ENCODE measurements around the gene MICAL2.

MICAL2 gene

GRCh38 chr11:12076840-12077534, 33.4 kb upstream of the MICAL2 start:
- DNase-seq = peak; percentile 17

- DNase-seq = no peak
Observed at GRCh38 chr11:12077535-12078280, 32.7 kb upstream of the MICAL2 start.

GRCh38 chr11:12079726-12080556, 30.4 kb upstream of the MICAL2 start:
- no peak for DNase-seq

- no peak for DNase-seq
Observed at GRCh38 chr11:12083380-12083779, 27.0 kb upstream of the MICAL2 start.

- no peak for DNase-seq
Observed at GRCh38 chr11:12084256-12084655, 26.1 kb upstream of the MICAL2 start.

GRCh38 chr11:12085371-12086251, 24.8 kb upstream of the MICAL2 start:
- no peak for DNase-seq

GRCh38 chr11:12086271-12087074, 23.9 kb upstream of the MICAL2 start:
- peak; percentile 50 for DNase-seq

- peak; percentile 41 for DNase-seq
Observed at GRCh38 chr11:12087075-12088004, 23.1 kb upstream of the MICAL2 start.

GRCh38 chr11:12088047-12088481, 22.3 kb upstream of the MICAL2 start:
- peak; percentile 19 for DNase-seq

- DNase-seq = no peak
Observed at GRCh38 chr11:12088531-12088930, 21.9 kb upstream of the MICAL2 start.

- DNase-seq = no peak
Observed at GRCh38 chr11:12089041-12089440, 21.3 kb upstream of the MICAL2 start.

- DNase-seq = no peak
Observed at GRCh38 chr11:12089473-12089872, 20.9 kb upstream of the MICAL2 start.

- peak; percentile 68 for DNase-seq
Observed at GRCh38 chr11:12090061-12090591, 20.3 kb upstream of the MICAL2 start.

GRCh38 chr11:12090761-12091258, 19.6 kb upstream of the MICAL2 start:
- no peak for DNase-seq

GRCh38 chr11:12091956-12092558, 18.3 kb upstream of the MICAL2 start:
- DNase-seq = no peak

GRCh38 chr11:12092714-12093113, 17.7 kb upstream of the MICAL2 start:
- DNase-seq = no peak

GRCh38 chr11:12094872-12095800, 15.3 kb upstream of the MICAL2 start:
- no peak for DNase-seq

- no peak for DNase-seq
Observed at GRCh38 chr11:12097219-12097618, 13.2 kb upstream of the MICAL2 start.

Data from suppressor macrophage treated with lipopolysaccharide for 4 hours (primary cell).